HG03280 (cell line): Measurements from ENCODE around the gene LSM5.
A peak's percentile ranks its signal among the peaks of the same experiment; 100 is the strongest.

Experiments
- ATAC-seq: cut with Tn5 transposase; IDR thresholded peaks from one replicate; pipeline ENCODE4 v1.9.1; 2021; ENCODE audit warnings: mild to moderate bottlenecking, moderate library complexity; ENCODE audit not compliant: unreplicated experiment

The LSM5 gene

GRCh38 chr7:32490127-32490796, at the start of gene LSM5:
Gene LSM5, minus strand, starts transcription at chr7:32490380. Its CDS starts 15 bp downstream, at chr7:32490365.
- ATAC-seq, result peak; percentile 88

DNA sequence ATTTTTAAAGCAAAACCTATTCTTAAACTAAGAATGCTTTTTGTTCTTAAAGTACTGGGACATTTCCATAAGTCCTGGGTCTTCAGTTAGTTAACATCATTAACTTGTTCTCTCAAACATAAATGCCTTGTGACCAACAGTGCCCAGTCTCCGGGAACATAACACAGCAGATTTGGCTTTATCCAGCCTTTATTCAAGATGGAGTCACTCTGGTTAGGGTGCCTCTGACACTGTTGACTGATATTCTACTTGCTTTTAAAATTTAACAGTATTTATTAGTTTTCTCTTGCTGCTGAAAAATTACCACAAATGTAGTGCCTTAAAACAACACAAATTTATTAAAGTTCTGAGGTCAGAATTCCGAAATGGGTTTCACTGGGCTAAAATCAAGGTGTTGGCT, 49.2 kb upstream of the LSM5 start:
- ATAC-seq, result no peak

DNA sequence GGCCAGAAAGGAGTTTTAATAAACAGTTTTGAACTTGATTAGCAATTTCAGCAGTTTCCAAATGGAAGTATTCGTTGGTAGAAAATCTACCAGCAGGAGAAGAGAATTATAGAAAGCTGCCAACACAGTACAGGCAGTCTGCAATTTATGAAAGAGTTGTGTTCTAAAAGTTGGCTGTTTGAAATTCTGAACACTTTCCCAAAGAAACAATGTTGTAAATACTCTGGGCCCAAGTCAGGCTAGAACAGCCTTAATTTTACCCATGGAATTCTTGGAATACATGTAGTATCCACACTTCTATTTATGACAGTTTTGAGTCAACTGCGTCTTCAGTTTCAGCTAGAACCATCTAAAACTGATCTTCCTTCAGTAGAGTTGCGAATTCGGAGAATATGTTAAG, 47.6 kb upstream of the LSM5 start:
- ATAC-seq, result no peak

GRCh38 chr7:32536585-32536984, 46.4 kb upstream of the LSM5 start:
- ATAC-seq, result no peak

GRCh38 chr7:32536016-32536415, 45.8 kb upstream of the LSM5 start:
- no peak for ATAC-seq

GRCh38 chr7:32535162-32535702, 45.1 kb upstream of the LSM5 start:
- no peak for ATAC-seq

DNA sequence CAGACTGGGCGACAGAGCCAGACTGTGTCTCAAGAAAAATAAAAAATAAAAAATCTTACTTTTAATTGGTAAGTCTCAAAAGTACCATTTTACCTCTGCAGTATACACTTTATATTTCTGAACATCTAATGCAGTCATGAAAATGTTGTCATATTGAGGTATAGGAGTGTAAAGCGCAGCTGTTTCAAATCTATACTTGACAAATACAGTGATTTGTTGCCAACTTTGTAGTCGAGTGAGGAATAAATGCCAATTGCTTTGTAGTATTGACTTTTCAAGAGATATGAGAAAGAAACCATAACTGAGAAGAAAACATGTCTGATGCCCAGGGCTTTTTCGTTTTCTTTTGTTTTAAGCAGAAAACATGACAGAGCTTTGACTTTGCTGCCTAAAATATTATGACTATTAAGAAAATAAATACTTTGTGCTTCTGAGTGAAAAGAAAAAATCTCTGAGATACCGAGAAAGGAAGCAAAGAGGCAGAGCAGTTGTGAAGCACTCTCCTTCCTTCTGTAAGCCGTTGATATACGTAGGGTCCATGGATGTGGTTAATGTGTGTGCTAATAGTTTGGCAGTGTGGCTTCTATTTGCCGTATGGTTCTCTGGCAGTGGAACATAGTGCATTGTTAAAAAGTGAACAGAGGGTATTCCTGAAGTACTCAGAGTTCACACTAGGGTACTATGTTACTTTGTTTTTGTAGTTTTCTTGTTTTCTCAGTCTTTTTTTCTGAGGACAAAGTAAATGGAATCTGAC, 43.3 kb upstream of the LSM5 start:
- no peak for ATAC-seq

- no peak for ATAC-seq
Observed at GRCh38 chr7:32532716-32533115, 42.5 kb upstream of the LSM5 start.

GRCh38 chr7:32532086-32532485, 41.9 kb upstream of the LSM5 start:
- ATAC-seq, result no peak

- ATAC-seq, result no peak
Observed at GRCh38 chr7:32531402-32531801, 41.2 kb upstream of the LSM5 start.

DNA sequence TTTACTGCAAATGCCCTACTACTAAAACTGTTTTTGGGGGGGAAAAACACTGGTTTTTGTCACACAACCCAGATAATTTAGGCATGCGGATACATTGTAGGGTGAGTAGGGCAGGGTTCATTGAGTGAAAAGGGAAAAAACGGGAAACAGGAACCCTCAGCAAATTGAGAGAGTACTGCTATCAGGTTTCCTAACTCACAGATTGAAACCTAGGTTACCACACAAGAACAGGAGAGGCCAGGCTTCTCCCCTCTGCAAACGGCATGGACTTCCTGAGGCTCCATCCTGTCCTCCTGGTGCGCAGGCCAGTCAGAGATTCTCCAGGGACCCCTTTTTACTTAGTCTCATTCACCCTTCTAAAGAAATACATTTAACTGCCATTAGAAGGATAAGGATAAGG, 35.7 kb upstream of the LSM5 start:
- ATAC-seq, result no peak

DNA sequence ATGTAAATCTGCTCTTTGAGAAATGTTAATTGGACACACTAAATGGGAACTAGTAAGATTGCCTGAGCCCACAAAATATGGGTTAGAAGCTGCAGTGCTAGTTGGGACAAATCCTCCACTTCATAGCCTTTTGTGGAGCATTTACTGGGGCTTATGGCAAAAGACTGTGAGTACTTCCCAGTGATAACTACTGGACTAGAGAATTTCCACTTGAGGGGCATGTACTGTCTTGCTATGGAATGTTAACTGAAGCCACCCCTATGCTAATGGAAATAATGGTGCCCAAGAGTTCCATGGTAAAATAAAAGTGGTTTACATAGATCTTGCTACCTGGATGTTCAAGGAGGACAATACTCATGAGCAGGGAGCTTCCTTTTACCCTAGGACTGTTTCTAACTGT, 34.5 kb upstream of the LSM5 start:
- ATAC-seq, result no peak

DNA sequence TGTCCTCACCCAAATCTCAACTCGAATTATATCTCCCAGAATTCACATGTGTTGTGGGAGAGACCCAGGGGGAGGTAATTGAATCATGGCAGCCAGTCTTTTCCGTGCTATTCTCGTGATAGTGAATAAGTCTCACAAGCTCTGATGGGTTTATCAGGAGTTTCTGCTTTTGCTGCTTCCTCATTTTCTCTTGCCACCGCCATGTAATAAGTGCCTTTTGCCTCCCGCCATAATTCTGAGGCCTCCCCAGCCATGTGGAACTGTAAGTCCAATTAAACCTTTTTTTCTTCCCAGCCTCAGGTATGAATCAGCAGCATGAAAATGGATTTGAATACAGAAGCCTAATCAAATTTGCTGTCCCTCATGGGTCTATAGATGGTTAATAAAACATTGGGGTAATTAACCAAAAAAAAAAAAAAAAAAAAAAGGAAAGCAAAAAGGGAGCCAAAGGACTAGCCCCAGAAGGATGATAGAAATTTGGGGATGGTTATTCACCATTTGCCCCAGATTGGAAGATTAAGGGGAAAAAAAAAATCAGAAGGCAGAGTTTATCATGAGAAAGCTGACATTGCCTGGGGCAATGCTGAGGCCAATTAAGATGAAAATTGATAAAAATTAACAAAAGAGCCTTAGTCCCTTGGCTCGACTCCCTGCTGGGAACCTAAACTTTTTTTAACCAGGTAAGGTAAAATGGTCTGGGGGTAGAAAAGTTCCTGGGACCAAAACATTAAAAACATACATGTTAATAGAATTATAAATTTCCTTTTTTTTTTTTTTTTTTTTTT, 32.8 kb upstream of the LSM5 start:
- ATAC-seq, result no peak

DNA sequence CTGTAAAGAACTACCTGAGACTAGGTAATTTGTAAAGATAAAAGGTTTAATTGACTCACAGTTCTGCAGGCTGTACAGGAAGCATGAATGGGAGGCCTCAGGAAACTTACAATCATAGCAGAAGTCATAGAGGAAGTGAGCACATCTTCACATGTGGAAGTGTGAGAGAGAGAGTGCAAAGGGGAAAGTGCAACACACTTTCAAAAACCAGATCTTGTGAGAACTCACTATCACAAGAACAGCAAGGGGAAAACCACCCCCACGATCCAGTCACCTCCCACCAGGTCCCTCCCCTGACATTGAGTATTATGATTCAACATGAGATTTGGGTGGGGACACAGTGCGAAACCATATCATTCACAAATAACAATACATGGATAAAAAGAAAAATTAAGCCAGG, 29.6 kb upstream of the LSM5 start:
- no peak for ATAC-seq

GRCh38 chr7:32518534-32519140, 28.5 kb upstream of the LSM5 start:
- ATAC-seq, result no peak

GRCh38 chr7:32516551-32517100, 26.4 kb upstream of the LSM5 start:
- ATAC-seq, result no peak

DNA sequence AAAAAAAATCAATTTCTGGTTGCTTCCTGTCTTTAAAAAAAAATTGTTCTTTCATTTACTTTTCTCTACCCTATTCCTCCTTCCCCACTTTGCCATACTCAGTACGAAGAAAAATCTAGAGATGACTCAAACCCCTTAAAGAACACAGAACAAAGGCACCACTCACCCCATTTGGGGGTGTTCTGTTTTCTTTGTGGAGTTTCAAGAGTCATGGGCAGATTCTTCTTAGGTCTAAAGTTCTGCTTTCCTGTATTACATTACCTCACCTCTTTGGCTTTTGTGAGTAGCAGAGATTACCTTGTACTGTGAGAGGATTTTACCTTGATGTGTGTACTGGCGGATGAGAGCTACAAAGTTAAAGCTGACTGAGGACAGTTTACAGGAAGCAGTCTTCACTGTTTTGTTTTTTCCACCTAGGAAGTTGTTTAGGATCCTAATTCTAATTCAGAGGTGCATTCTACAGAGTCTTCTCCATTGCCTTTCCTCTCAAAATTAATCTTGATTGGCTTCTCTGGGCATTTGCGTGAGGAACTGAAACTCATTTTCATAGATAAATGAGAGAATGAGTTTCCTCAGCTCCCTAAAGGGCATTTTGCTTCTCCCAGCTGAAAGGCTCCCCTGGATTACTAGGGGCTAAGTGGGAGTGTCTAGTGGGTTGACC, 25.8 kb upstream of the LSM5 start:
- ATAC-seq, result no peak

DNA sequence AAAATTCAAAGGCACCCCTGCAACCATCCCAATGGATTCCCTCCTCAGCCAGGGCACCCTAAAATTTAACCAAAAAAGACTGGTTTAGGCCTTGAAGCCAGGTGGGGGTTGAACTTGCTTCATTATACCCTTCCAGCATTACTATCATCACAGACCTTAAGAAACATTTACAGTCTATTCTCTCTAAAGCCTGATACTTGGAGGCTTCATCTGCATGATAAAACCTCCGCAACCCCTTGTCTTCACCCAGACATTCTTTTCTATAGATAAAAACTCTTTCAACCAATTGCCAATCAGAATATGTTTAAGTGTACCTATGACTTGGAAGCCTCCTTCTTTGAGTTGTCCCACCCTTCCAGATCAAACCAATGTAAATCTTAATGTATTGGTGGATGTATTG, 23.0 kb upstream of the LSM5 start:
- no peak for ATAC-seq

DNA sequence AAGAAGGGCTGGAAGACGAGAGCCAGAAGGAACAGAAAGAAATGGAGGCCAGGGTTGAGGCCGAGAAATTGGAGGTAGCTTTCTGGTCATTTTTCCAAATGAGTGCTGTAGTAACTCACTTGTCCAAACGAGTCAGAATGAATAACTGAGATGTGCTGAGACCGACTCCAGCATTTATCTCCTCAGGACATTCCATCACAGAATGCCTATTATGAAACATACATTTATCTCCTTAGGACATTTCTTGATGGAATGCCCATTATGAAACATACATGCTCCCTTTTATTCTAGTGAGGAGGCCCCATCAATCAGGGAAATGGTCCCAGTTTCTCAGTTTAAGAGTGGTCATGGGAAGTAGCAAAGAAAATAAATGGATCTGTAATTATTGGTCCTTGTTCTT, 21.6 kb upstream of the LSM5 start:
- no peak for ATAC-seq

DNA sequence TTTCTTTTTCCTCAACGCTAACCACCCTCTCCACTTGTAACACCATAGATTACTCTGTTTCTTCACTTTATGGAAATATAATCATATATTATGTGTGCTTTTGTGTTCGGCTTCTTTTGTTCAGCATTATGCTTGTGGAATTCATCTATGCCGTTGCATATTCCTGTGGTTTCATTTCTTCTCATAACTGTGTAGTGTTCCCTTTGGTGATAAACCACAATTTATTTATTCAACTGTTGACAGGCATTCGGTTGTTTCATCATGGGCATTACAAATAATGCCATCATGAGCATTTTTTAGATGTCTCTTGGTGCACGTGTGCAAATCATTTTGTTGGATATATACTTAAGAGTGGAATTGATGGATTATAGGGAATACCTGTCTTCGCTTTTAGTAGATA, 17.2 kb upstream of the LSM5 start:
- no peak for ATAC-seq
